ENCODE data around the gene TRMT10C. TPM values are rescaled to one million over a fixed set of nuclear protein-coding genes. Genes with fewer than 3 reads are reported as not detected.

Gene TRMT10C
- total RNA-seq, 2 donors from 2014 or later, result 21.5 to 22.8 TPM

- no peak for TF ChIP-seq CTCF (IDR thresholded peaks at IDR 0.05)
Observed at GRCh38 chr3:101530686-101531047, 31.0 kb upstream of the TRMT10C start.

GRCh38 chr3:101531473-101532086 lies 30.1 kb upstream of the TRMT10C start:
- DNase-seq (ENCODE audit: low spot score), result no peak
- Histone ChIP-seq H3K27me3 (no peaks in the 10 kb centered on the region), H3K4me1 (no peaks in the 10 kb centered on the region), H3K36me3 (no peaks in the 10 kb centered on the region), H3K4me3 (no peak overlapping the region), H3K27ac (no peak overlapping the region), H3K9me3 (peaks cover 0 to 5% of the 10 kb centered on the region in 2 donors)
- no peak for TF ChIP-seq CTCF (IDR thresholded peaks at IDR 0.05)

More at GRCh38 chr3:101530686-101531047, 31.0 kb upstream of the TRMT10C start:
- Histone ChIP-seq H3K4me1 (no peaks in the 10 kb centered on the region), H3K36me3 (no peaks in the 10 kb centered on the region), H3K9me3 (peaks cover 0 to 5% of the 10 kb centered on the region in 2 donors), H3K4me3 (no peak overlapping the region), H3K27me3 (no peaks in the 10 kb centered on the region), H3K27ac (no peak overlapping the region)
- no peak for DNase-seq (ENCODE audit: low spot score)

- DNase-seq (ENCODE audit: low spot score), result no peak
- no peak overlapping the region for H3K4me3 ChIP-seq
- H3K36me3 ChIP-seq, result no peaks in the 10 kb centered on the region
- no peaks in the 10 kb centered on the region for H3K4me1 ChIP-seq
- H3K27ac ChIP-seq, result no peak overlapping the region
- no peaks in the 10 kb centered on the region for H3K27me3 ChIP-seq
- H3K9me3 ChIP-seq, result peaks cover 0 to 5% of the 10 kb centered on the region in 2 donors
- TF ChIP-seq CTCF (IDR thresholded peaks at IDR 0.05), result no peak
Observed at GRCh38 chr3:101532783-101533602, 28.7 kb upstream of the TRMT10C start.

GRCh38 chr3:101533603-101533968 lies 28.1 kb upstream of the TRMT10C start:
- Histone ChIP-seq H3K27ac (no peak overlapping the region), H3K27me3 (no peaks in the 10 kb centered on the region), H3K36me3 (no peaks in the 10 kb centered on the region), H3K4me3 (no peak overlapping the region), H3K4me1 (no peaks in the 10 kb centered on the region), H3K9me3 (peaks cover 0 to 5% of the 10 kb centered on the region in 2 donors)
- DNase-seq (ENCODE audit: low spot score), result no peak
- no peak for TF ChIP-seq CTCF (IDR thresholded peaks at IDR 0.05)

- no peak for DNase-seq (ENCODE audit: low spot score)
- no peaks in the 10 kb centered on the region for H3K4me1 ChIP-seq
Observed at GRCh38 chr3:101535221-101535620, 26.4 kb upstream of the TRMT10C start.

More at GRCh38 chr3:101535221-101535620, 26.4 kb upstream of the TRMT10C start:
- Histone ChIP-seq H3K4me3 (no peak overlapping the region), H3K9me3 (no peaks in the 10 kb centered on the region), H3K27ac (no peak overlapping the region), H3K27me3 (no peaks in the 10 kb centered on the region), H3K36me3 (no peaks in the 10 kb centered on the region)
- TF ChIP-seq CTCF (IDR thresholded peaks at IDR 0.05), result no peak

Data from right atrium auricular region (tissue), 2 donors.